Motor neuron (in vitro differentiated cells): ENCODE results near the gene LRRC47. TPM values are rescaled to one million over a fixed set of nuclear protein-coding genes. Genes with fewer than 3 reads are reported as not detected.

Source experiments
- ATAC-seq, 8 experiments: fragments of 200-7000 bp; cut with Tn5 transposase; replicated peaks in 6 of 8; 2 replicates each; pipeline ENCODE4 v1.8.0; 2021; ENCODE audit warnings: mild to moderate bottlenecking in 8 of 8, moderate library complexity in 8 of 8
- H3K27ac ChIP-seq, 2 donors: fragments of 250-450 bp; sonication (Bioruptor Pico); 2 replicates each; pipeline ENCODE4 v1.9.0; 2021; ENCODE audit warnings: antibody characterized with exemption in 2 of 2, mild to moderate bottlenecking in 2 of 2, moderate library complexity in 1 of 2
- H3K4me1 ChIP-seq, 2 donors: fragments of 250-450 bp; sonication (Bioruptor Pico); replicated peaks in 1 of 2; 2 replicates each; pipeline ENCODE4 v1.6.1; 2021; ENCODE audit warnings: antibody characterized with exemption in 2 of 2, mild to moderate bottlenecking in 2 of 2, moderate library complexity in 1 of 2
- H3K4me3 ChIP-seq, 5 donors: fragments of 250-450 bp; sonication (Bioruptor Pico); 2 replicates each; pipeline ENCODE4 v1.9.0; 2021; ENCODE audit warnings: antibody characterized with exemption in 5 of 5, mild to moderate bottlenecking in 5 of 5, moderate library complexity in 4 of 5
- WGBS, 10 experiments: fragments of 450-650 bp; shearing (Covaris generic); methylation state at CpG; one replicate each; pipeline ENCODE4 v1.0.0; 2022; 5-methylcytosine and 5-hydroxymethylcytosine counted together
- in situ Hi-C, 9 experiments: fragments of 400-800 bp; cut with MboI; loops; one replicate each; pipeline ENCODE4 v1.15.0; 2021; ENCODE audit warnings: low sequenced_read_pairs in 9 of 9, low pct_unique_long_range_greater_than_20kb in 2 of 9; ENCODE audit not compliant: unreplicated experiment in 9 of 9
- total RNA-seq, 8 experiments: library from RNA; unstranded; fragments of 300-600 nt; gene quantifications; 2 replicates each; pipeline versions ENCODE4 v1.2.3 to v1.2.4, GENCODE V29; 2022

The LRRC47 gene
- total RNA-seq, 8 experiments from 2014 or later = 27.4 to 59.1 (median 39.8) TPM

DNA sequence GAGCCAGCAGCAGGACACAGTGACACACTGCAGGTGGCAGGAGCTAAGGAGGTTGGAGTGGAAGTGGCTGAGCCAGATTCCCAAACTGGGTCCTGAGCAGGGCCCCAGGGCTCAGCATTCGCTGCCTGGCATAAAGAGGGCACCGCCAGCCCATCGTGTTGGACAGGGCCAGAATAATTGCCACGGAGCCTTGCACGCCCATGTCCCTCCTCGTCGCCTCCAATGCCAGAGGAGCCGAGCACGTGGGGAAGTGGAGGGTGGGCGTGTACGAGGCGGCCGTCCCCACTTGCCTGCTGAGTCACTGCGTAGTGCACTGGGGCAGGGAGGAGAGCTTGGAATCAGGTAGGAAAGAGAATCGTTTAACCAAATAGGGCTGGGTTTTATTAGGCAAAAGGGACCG is 26.1 kb upstream of the LRRC47 start:
- Histone ChIP-seq H3K4me1 (peaks cover 13 to 30% of the 10 kb centered on the region in 2 donors), H3K27ac (no peak overlapping the region), H3K4me3 (no peak overlapping the region)
- 73 to 100% (median 87%) methylated on average over 2 to 13 of the region's 16 CpGs; no CpG with 5 or more reads in 4 of the 10 experiments for WGBS, 10 experiments
- in situ Hi-C loops = no loop called here
- no peak for ATAC-seq

DNA sequence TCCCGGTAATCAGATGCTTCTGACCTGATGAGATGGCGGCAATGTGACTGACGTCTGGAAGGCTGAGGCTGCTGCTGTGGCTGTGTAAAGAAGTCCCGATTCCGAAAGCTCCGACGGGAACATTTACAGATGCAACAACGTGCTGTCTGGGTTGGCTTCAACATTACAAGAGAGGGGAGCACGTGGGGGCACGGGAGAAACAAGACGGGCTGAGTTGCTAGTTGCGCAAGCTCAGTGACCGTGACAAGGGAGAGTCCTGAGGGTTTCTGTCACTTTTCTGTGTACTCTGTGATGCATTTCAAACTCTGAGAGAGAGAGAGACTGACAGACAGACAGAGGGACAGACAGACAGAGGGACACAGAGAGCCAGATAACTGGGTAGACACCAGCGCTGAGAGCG is 25.6 kb upstream of the LRRC47 start:
- in situ Hi-C loops = no loop called here
- 24 to 98% (median 87%) methylated on average over 3 to 15 of the region's 15 CpGs; no CpG with 5 or more reads in 2 of the 10 experiments for WGBS, 10 experiments
- H3K4me1 ChIP-seq = peaks cover 13 to 30% of the 10 kb centered on the region in 2 donors

DNA sequence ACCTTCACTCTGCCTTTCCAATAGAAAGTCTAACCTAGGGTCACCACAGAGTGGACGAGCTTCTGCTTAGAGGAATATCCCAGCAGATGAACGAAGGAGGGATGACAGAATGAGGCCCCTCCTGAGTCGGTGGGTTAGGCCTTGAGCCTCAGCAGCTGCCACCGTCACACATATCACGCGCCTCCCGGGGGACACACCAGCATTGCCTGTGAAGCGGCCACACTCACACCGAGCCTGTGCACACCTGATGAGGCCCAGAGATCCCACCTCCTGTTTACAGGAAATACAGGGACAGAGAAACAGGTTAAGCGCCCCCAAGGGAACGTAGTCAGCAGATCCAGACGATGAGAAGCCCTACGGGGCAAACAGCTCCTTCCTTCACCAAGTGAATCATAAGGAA is 25.1 kb upstream of the LRRC47 start:
- Histone ChIP-seq H3K4me3 (no peak overlapping the region), H3K4me1 (peaks cover 13 to 30% of the 10 kb centered on the region in 2 donors), H3K27ac (peak overlapping the region; percentile 52 to 72)
- in situ Hi-C loops = no loop called here
- 62 to 100% (median 71%) methylated on average over 1 to 13 of the region's 13 CpGs; no CpG with 5 or more reads in 2 of the 10 experiments for WGBS, 10 experiments
- ATAC-seq = peak in 5 of 8 experiments; percentile 5 to 80 (median 76)

More for the DNA sequence above, 25.6 kb upstream of the LRRC47 start:
- Histone ChIP-seq H3K27ac (peak overlapping the region; percentile 52 to 72), H3K4me3 (no peak overlapping the region)
- ATAC-seq = no peak

DNA sequence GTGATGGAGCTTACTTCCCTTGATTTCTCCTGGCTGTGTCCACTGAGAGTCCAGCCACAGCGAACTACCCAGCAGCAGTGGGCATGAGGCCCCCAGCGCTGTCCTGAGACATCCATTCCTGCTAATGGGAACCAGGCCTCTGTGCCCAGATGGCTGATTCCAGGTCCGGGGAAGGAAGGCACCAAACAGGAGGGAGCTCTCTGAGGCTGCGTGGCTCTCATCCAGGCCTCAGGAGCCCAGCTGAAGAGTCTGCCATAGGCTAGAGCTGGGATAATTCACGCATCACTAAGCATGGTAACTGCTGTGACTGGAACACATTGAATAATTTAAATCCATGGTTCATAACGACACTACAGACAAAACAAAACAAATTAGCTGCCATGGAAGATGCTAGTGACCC is 24.7 kb upstream of the LRRC47 start:
- peaks cover 13 to 30% of the 10 kb centered on the region in 2 donors for H3K4me1 ChIP-seq
- H3K4me3 ChIP-seq = no peak overlapping the region
- ATAC-seq = peak in 6 of 8 experiments; percentile 26 to 81 (median 71)
- WGBS, 10 experiments = 0 to 92% (median 70%) methylated on average over 1 to 6 of the region's 6 CpGs; no CpG with 5 or more reads in 2 of the 10 experiments
- peak overlapping the region; percentile 52 to 77 for H3K27ac ChIP-seq
- in situ Hi-C loops = no loop called here

DNA sequence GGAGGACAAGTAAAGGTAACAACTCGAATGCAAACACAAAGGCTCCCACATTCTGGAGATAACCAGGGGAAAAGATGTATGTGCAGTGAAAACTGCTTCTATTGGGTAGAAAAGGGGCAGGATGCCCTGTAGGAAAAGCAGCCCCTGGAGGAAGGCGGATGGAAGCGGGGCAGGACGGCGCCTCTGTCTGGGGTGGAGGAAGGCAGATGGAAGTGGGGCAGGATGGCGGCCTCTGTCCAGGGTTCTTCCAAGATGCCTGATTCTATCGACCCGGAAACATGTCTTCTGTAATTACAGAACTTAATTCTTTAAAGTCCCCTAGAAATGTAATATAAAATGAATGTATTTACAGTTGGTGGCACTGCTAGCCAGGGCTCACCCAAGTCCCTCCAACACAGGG is 24.0 kb upstream of the LRRC47 start:
- peaks cover 13 to 30% of the 10 kb centered on the region in 2 donors for H3K4me1 ChIP-seq
- ATAC-seq = no peak
- no peak overlapping the region for H3K4me3 ChIP-seq
- 76 to 100% (median 89%) methylated on average over 1 to 8 of the region's 8 CpGs; no CpG with 5 or more reads in 2 of the 10 experiments for WGBS, 10 experiments
- in situ Hi-C loops = no loop called here
- peak overlapping the region; percentile 52 to 77 for H3K27ac ChIP-seq

DNA sequence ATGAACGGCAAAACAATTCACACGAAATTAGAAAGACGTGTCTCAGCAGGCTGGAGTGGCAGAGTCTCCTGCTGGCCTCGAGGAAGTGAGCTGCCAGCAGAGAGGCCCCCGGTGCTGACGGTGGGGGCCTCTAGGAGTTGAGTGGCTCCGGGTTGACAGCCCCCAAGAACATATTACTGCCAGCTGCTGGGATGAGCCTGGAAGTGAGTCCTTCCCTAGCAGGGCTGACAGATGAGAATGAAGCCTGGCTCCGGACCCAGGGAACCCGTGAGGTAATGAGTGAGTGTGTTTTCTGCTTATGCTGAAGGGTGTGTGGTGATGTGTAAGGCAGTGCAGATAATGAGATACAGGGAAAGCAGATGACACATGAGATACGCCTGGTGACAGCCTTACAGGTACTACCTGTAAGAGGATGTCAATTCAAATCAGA is 23.5 kb upstream of the LRRC47 start:
- Histone ChIP-seq H3K4me1 (peaks cover 13 to 30% of the 10 kb centered on the region in 2 donors), H3K4me3 (no peak overlapping the region), H3K27ac (peak overlapping the region in 1 of 2 donors; percentile 52)
- in situ Hi-C loops = no loop called here
- WGBS, 10 experiments = 42 to 88% (median 69%) methylated on average over 1 to 10 of the region's 10 CpGs; no CpG with 5 or more reads in 2 of the 10 experiments
- ATAC-seq = peak in 5 of 8 experiments; percentile 37 to 72 (median 56)

DNA sequence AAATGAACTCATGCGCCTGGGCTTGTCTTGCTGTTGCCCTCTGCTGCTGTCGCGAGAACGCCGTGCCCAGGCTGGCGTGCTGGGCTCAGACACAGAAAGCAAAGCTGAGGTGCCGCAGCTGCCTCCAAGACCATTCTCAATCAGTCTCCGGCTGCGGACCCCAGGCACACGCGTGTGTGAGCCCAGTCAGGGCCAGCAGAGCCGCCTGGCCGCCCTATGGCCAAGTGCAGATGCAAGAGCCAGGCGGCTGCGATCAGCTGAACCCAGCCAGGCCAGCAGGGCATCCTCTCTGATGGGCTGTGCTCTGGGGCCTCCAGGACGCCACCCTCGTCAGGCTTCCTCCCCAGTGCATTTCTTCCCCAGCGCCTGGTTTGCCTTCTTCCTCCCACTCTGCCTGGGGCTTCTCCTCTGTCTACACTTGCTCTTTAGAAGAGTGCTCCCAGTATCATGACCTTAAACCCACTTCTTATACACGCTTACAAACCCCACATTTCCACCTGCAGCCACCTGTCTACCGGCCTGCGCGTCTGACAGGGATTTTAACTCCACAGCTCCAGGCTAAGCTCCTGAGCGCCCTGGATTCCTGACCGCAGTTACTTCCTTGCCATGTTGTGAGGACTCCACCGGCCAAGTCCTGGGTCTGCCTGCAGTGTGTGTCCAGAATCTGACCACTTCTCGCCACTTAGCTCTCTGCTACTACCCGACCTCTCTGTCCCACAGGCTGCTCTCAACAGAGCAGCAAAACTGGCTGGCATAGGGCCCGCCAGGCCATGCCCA is 21.7 kb upstream of the LRRC47 start:
- H3K4me3 ChIP-seq = no peak overlapping the region
- no peak for ATAC-seq
- H3K27ac ChIP-seq = no peak overlapping the region
- H3K4me1 ChIP-seq = peaks cover 13 to 30% of the 10 kb centered on the region in 2 donors
- WGBS, 10 experiments = 80 to 100% (median 90%) methylated on average over 1 to 18 of the region's 28 CpGs; no CpG with 5 or more reads in 2 of the 10 experiments
- in situ Hi-C loops = no loop called here

DNA sequence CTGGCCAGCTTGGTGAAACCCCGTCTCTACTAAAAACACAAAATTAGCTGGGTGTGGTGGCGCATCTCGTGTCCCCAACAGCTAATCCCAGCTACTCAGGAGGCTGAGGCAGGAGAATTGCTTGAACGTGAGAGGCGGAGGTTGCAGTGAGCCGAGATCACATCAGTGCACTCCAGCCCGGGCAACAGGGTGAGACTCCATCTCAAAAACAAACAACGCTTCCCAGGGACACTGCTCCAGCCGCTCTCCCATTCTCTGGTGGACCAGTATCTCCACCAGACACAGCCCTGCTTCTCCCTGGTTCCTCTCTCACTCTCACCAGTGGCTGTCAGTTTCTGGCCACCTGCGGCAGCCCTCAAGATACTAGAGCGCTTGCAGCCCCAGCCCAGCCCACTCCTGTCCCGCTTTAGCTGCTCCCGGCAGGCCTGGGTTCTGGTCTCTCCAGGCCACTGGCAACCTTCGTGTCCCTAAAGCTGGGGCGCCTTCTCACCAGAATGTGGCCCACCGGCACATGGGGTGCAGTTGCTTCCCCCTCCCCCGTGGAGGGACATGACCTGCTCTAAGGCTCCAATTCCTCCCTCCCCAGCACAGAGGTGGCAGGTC is 20.9 kb upstream of the LRRC47 start:
- in situ Hi-C loops = no loop called here
- WGBS, 10 experiments = 90 to 100% (median 93%) methylated on average over 3 to 17 of the region's 17 CpGs; no CpG with 5 or more reads in 4 of the 10 experiments
- no peak for ATAC-seq

DNA sequence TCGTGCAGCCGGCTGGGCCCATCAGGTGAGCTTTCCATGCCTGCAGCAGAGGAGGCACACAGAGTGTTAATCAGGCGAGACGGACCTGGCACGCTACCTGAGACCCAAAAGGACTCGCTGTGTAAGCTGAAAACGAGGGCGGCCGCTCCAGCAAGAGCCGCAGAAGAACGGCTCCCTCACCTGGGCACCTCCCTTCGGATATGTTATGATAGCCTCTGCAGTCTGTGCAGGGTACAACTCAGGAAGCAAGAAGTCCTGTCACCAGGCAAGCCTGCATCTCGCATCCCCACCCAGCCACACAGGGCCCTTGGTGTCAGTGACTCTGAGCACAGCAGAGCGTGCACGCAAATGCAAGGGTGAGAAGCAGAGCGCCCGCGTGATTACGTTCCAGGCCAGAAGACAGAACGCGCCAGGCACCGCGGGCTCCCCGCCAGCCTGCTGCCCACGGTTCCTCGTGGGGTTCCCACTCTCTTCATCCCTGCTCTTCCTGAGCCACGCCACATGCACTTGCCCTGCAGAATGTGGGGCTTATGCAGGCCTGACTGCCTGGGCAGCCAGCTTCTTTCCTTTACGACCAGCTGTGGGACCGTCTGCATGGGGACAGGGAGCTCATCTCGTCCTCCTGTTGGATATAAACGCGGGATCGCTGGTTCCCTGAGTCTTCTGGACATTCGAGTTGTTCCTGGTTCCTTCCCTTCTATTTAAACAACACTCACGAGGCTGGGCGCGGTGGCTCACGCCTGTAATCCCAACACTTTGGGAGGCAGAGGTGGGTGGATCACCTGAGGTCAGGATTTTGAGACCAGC is 20.2 kb upstream of the LRRC47 start:
- Histone ChIP-seq H3K27ac (no peak overlapping the region), H3K4me1 (peaks cover 12 to 27% of the 10 kb centered on the region in 2 donors), H3K4me3 (no peak overlapping the region)
- 79 to 94% (median 87%) methylated on average over 3 to 27 of the region's 38 CpGs; no CpG with 5 or more reads in 3 of the 10 experiments for WGBS, 10 experiments
- ATAC-seq = no peak
- in situ Hi-C loops = no loop called here

More for the DNA sequence above, 20.9 kb upstream of the LRRC47 start:
- Histone ChIP-seq H3K4me3 (no peak overlapping the region), H3K4me1 (peaks cover 13 to 30% of the 10 kb centered on the region in 2 donors), H3K27ac (no peak overlapping the region)

DNA sequence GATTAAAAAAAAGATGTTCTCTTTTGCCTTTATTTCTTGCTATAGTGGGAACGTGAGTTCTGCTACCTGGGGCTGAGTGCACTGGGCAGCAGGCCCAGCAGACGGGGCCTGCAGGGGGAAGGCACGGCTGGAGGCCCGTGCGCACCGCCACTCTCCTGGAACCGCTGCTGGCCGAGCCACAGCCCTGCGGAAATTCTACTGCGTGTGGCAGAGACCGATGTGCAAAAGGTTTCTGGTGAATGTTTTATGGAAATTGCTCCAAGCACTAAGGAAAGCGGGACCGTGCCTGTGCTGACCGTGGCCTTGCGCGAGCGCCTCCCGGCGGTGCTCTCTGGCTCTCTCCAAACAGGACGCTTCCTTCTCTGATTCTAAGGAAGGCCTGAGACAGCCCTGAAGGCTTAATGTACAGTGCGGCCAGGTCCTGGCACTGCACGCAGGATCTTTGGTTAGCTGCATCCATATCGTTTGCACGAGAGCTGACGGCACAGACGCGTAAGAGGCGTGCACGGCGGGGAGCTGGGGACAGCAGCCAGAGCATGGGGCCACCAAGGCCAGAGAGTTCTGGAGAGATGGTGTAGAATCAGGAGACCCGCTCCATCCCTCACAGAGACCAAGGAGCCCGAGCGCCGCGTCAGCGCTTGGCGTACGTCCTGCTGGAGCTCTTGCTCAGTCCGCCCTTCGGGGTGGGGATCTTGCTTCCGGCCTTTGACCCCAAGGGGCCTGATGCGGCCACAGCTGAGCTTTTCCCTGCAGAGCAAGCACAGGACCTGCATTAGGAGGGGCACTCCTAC is 18.7 kb upstream of the LRRC47 start:
- peaks cover 3 to 13% of the 10 kb centered on the region in 2 donors for H3K4me1 ChIP-seq
- 81 to 100% (median 91%) methylated on average over 1 to 30 of the region's 42 CpGs; no CpG with 5 or more reads in 3 of the 10 experiments for WGBS, 10 experiments
- ATAC-seq = no peak
- in situ Hi-C loops = no loop called here
- no peak overlapping the region for H3K4me3 ChIP-seq
- H3K27ac ChIP-seq = peak overlapping the region in 1 of 2 donors; percentile 20

DNA sequence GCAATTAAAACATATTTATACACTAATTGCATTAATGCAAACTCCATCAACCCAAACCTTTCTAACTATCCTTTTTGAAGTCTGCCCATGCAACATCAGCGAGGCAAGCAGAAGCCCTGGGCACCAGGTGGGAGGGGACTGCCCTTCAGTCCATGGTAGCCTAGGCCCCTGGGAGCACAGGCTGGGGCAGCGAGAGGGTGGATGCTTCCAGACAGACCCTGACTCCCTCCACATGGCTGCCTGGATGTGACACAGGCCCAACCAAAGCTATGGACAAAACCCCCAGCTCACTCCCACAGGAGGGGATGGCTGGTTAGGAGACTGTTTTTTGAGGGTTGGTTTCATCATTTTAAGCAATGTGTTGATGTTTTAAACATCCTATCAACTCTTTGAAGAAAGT is 17.8 kb upstream of the LRRC47 start:
- peak in 1 of 8 experiments; percentile 16 for ATAC-seq
- H3K4me1 ChIP-seq = peaks cover 2 to 4% of the 10 kb centered on the region in 2 donors
- in situ Hi-C loops = no loop called here
- H3K27ac ChIP-seq = no peak overlapping the region
- H3K4me3 ChIP-seq = no peak overlapping the region
- WGBS, 10 experiments = 0 to 100% (median 88%) methylated on average over 1 to 2 of the region's 2 CpGs; no CpG with 5 or more reads in 1 of the 10 experiments

DNA sequence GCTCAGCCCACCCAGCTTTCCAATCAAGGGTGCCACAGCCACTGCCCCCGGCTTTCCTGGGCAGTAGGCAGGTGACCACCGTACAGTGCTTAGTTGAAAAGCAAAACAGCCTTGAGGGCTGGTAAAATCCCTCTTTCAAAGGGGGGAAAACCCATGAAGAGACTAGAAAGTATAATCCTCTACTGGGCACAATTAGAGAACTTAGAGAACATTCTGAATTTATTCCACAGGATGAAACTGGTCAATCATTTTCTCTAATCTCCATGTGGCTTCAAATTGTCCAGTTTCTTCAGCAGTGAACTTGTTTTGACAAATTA is 15.3 kb upstream of the LRRC47 start:
- in situ Hi-C loops = no loop called here
- WGBS, 10 experiments = 18 to 80% (median 52%) methylated on average over 1 to 2 of the region's 2 CpGs; no CpG with 5 or more reads in 7 of the 10 experiments
- Histone ChIP-seq H3K4me1 (no peaks in the 10 kb centered on the region), H3K4me3 (no peak overlapping the region), H3K27ac (no peak overlapping the region)
- ATAC-seq = peak in 2 of 8 experiments; percentile 15 to 27
